H1 (cell line): Measurements from ENCODE around the gene RAET1G.

Source experiments
- EGR1 ChIP-seq: IDR thresholded peaks from 2 replicates; pipeline ENCODE4 v1.6.1; 2011; ENCODE audit warnings: low read depth, low read length, borderline replicate concordance
- EP300 ChIP-seq, 2 experiments: IDR thresholded peaks; 1 replicate in 1 of 2; 2 replicates in 1 of 2; pipeline ENCODE4 v1.6.1; 2011 to 2012; ENCODE audit warnings: low read depth in 2 of 2, low read length in 2 of 2, mild to moderate bottlenecking in 2 of 2, borderline replicate concordance in 1 of 2, inconsistent platforms in 1 of 2, moderate library complexity in 1 of 2
- EZH2 ChIP-seq: fragments of 200-600 bp; sonication (generic); IDR thresholded peaks from 2 replicates; pipeline ENCODE4 v1.7.1; 2012; ENCODE audit warnings: low read depth, mild to moderate bottlenecking, moderate library complexity, low read length, inconsistent platforms; ENCODE audit not compliant: severe bottlenecking
- JUN ChIP-seq: IDR thresholded peaks from 2 replicates; pipeline ENCODE4 v1.6.1; 2011; ENCODE audit warnings: low read depth, mild to moderate bottlenecking, improper control_type of control experiment, low read length
- KDM5A ChIP-seq: fragments of 200-600 bp; IDR thresholded peaks from 2 replicates; pipeline ENCODE4 v1.7.1; 2012; ENCODE audit warnings: mild to moderate bottlenecking, low read length, inconsistent platforms, mixed read lengths
- POLR2A ChIP-seq, 2 experiments: IDR thresholded peaks; 1 replicate in 1 of 2; 2 replicates in 1 of 2; pipeline ENCODE4 v1.6.1; 2011; ENCODE audit warnings: low read depth in 2 of 2, low read length in 2 of 2, mild to moderate bottlenecking in 2 of 2; ENCODE audit errors: control extremely low read depth in 1 of 2
- TF ChIP-seq, protein P1 (sequence below), 3 experiments: IDR thresholded peaks; 1 replicate in 2 of 3; 2 replicates in 1 of 3; pipeline versions ENCODE4 v1.5.1 to v1.6.1; 2011; ENCODE audit warnings: low read length in 3 of 3, mild to moderate bottlenecking in 3 of 3, inconsistent platforms in 2 of 3, low read depth in 1 of 3, moderate library complexity in 1 of 3; ENCODE audit not compliant: insufficient read depth in 1 of 3; ENCODE audit errors: control extremely low read depth in 1 of 3

GRCh38 chr6:149948011-149948410 is 25.1 kb upstream of the RAET1G start:
- TF ChIP-seq, protein P1, sequence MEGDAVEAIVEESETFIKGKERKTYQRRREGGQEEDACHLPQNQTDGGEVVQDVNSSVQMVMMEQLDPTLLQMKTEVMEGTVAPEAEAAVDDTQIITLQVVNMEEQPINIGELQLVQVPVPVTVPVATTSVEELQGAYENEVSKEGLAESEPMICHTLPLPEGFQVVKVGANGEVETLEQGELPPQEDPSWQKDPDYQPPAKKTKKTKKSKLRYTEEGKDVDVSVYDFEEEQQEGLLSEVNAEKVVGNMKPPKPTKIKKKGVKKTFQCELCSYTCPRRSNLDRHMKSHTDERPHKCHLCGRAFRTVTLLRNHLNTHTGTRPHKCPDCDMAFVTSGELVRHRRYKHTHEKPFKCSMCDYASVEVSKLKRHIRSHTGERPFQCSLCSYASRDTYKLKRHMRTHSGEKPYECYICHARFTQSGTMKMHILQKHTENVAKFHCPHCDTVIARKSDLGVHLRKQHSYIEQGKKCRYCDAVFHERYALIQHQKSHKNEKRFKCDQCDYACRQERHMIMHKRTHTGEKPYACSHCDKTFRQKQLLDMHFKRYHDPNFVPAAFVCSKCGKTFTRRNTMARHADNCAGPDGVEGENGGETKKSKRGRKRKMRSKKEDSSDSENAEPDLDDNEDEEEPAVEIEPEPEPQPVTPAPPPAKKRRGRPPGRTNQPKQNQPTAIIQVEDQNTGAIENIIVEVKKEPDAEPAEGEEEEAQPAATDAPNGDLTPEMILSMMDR (IDR thresholded peaks at IDR 0.05; ENCODE audit: control extremely low read depth in 1 of 3, insufficient read depth in 1 of 3, low read depth in 1 of 3, low read length in 3 of 3), result no peak
- no peak for TF ChIP-seq EZH2
- TF ChIP-seq EP300 (IDR thresholded peaks at IDR 0.05; ENCODE audit: borderline replicate concordance in 1 of 2, low read depth in 2 of 2, low read length in 2 of 2), result no peak
- TF ChIP-seq KDM5A, result no peak
- TF ChIP-seq JUN, result no peak
- no peak for TF ChIP-seq POLR2A (IDR thresholded peaks at IDR 0.05; ENCODE audit: control extremely low read depth in 1 of 2, low read depth in 2 of 2, low read length in 2 of 2)
- no peak for TF ChIP-seq EGR1
